Naive B cell (primary cell): ENCODE results near the gene PITPNC1. TPM values are rescaled to one million over a fixed set of nuclear protein-coding genes. Genes with fewer than 3 reads are reported as not detected.
"Not testable (repeated sequence)": the region's sequence is repeated elsewhere in the genome, so short reads cannot be mapped to it uniquely, and the experiment has no call there.

Experiments
- ATAC-seq, 2 donors: fragments of 150-1000 bp; cut with Tn5 transposase; 2 replicates each; pipeline ENCODE4 v1.10.0; 2021; ENCODE audit warnings: low read depth in 2 of 2, mild to moderate bottlenecking in 2 of 2, moderate library complexity in 2 of 2
- DNase-seq: peaks from one replicate; pipeline ENCODE4 v3.0.0; 2022
- H3K27ac Mint-ChIP-seq, 6 donors: one replicate each; pipeline ENCODE4 v1.8.0; 2020 to 2022; ENCODE audit warnings: mild to moderate bottlenecking in 6 of 6, mixed read lengths in 6 of 6, moderate library complexity in 5 of 6, inconsistent platforms in 2 of 6
- H3K27me3 Mint-ChIP-seq, 3 donors: one replicate each; pipeline ENCODE4 v1.8.0; 2021 to 2022; ENCODE audit warnings: mixed read lengths in 3 of 3, mild to moderate bottlenecking in 1 of 3
- H3K36me3 Mint-ChIP-seq, 2 donors: one replicate each; pipeline ENCODE4 v1.8.0; 2020 to 2022; ENCODE audit warnings: mixed read lengths in 2 of 2, inconsistent platforms in 1 of 2, mild to moderate bottlenecking in 1 of 2
- H3K4me1 Mint-ChIP-seq, 3 donors: one replicate each; pipeline ENCODE4 v1.8.0; 2020 to 2022; ENCODE audit warnings: mixed read lengths in 3 of 3, inconsistent platforms in 1 of 3, mild to moderate bottlenecking in 1 of 3, moderate library complexity in 1 of 3
- H3K4me3 Mint-ChIP-seq, 8 donors: one replicate each; pipeline ENCODE4 v1.8.0; 2020 to 2022; ENCODE audit warnings: mild to moderate bottlenecking in 8 of 8, mixed read lengths in 8 of 8, moderate library complexity in 8 of 8, inconsistent platforms in 2 of 8
- H3K9me3 Mint-ChIP-seq, 7 donors: one replicate each; pipeline ENCODE4 v1.8.0; 2020 to 2022; ENCODE audit warnings: mixed read lengths in 7 of 7, mild to moderate bottlenecking in 5 of 7, inconsistent platforms in 2 of 7, moderate library complexity in 1 of 7
- polyA plus RNA-seq, 6 donors: library from polyadenylated mRNA; unstranded; fragments of 300-500 nt; fragmentation: Illumina TruSeq; gene quantifications; one replicate each; pipeline ENCODE4 v1.2.3, GENCODE V29; 2021; ENCODE audit warnings: low read depth in 6 of 6

Gene PITPNC1
- polyA plus RNA-seq, 6 donors from 2014 or later: 7.2 to 14.5 (median 12.3) TPM

GRCh38 chr17:67393809-67394397 is 16.8 kb downstream of the PITPNC1 start:
- ATAC-seq (no peak), DNase-seq (no peak)
- H3K4me1 Mint-ChIP-seq: peaks cover 0 to 4% (median 0%) of the 10 kb centered on the region in 3 donors
- H3K9me3 Mint-ChIP-seq: no peaks in the 10 kb centered on the region
- H3K4me3 Mint-ChIP-seq: no peak overlapping the region
- no peak overlapping the region for H3K27ac Mint-ChIP-seq
- H3K27me3 Mint-ChIP-seq: no peaks in the 10 kb centered on the region
- no peaks in the 10 kb centered on the region for H3K36me3 Mint-ChIP-seq

GRCh38 chr17:67399676-67400075 is 22.6 kb downstream of the PITPNC1 start:
- ATAC-seq (no peak), DNase-seq (no peak)
- no peaks in the 10 kb centered on the region for H3K9me3 Mint-ChIP-seq
- H3K27ac Mint-ChIP-seq: peak overlapping the region in 1 of 6 donors; percentile 28
- H3K27me3 Mint-ChIP-seq: no peaks in the 10 kb centered on the region
- H3K36me3 Mint-ChIP-seq: peaks cover 0 to 5% of the 10 kb centered on the region in 2 donors
- peaks cover 17 to 21% (median 20%) of the 10 kb centered on the region in 3 donors for H3K4me1 Mint-ChIP-seq
- H3K4me3 Mint-ChIP-seq: peak overlapping the region in 1 of 8 donors; percentile 2

- H3K4me1 Mint-ChIP-seq: peaks cover 17 to 21% (median 20%) of the 10 kb centered on the region in 3 donors
- peaks cover 0 to 5% of the 10 kb centered on the region in 2 donors for H3K36me3 Mint-ChIP-seq
- ATAC-seq: no peak
- H3K9me3 Mint-ChIP-seq: no peaks in the 10 kb centered on the region
- no peak for DNase-seq
- H3K4me3 Mint-ChIP-seq: no peak overlapping the region
- peak overlapping the region in 2 of 6 donors; percentile 54 to 83 for H3K27ac Mint-ChIP-seq
- H3K27me3 Mint-ChIP-seq: no peaks in the 10 kb centered on the region
These were observed 23.1 kb downstream of the PITPNC1 start for GRCh38 chr17:67400193-67400592.

GRCh38 chr17:67401106-67401505 is 24.0 kb downstream of the PITPNC1 start:
- Mint-ChIP-seq H3K4me3 (no peak overlapping the region), H3K36me3 (peaks cover 0 to 5% of the 10 kb centered on the region in 2 donors), H3K4me1 (peaks cover 17 to 21% (median 20%) of the 10 kb centered on the region in 3 donors), H3K9me3 (no peaks in the 10 kb centered on the region), H3K27ac (peak overlapping the region in 1 of 6 donors; percentile 73), H3K27me3 (no peaks in the 10 kb centered on the region)
- ATAC-seq (no peak), DNase-seq (no peak)

GRCh38 chr17:67401598-67402504 is 24.8 kb downstream of the PITPNC1 start:
- H3K36me3 Mint-ChIP-seq: peaks cover 0 to 5% of the 10 kb centered on the region in 2 donors
- no peak for ATAC-seq
- H3K4me1 Mint-ChIP-seq: peaks cover 17 to 21% (median 20%) of the 10 kb centered on the region in 3 donors
- H3K4me3 Mint-ChIP-seq: no peak overlapping the region
- DNase-seq: no peak
- H3K27me3 Mint-ChIP-seq: no peaks in the 10 kb centered on the region
- peak overlapping the region in 1 of 6 donors; percentile 47 for H3K27ac Mint-ChIP-seq
- H3K9me3 Mint-ChIP-seq: no peaks in the 10 kb centered on the region

- Mint-ChIP-seq H3K27ac (no peak overlapping the region), H3K4me1 (peaks cover 17 to 21% (median 20%) of the 10 kb centered on the region in 3 donors), H3K4me3 (peak overlapping the region in 2 of 8 donors; percentile 2 to 18)
These were observed 26.0 kb downstream of the PITPNC1 start for GRCh38 chr17:67403065-67403464.

GRCh38 chr17:67403483-67403882 is 26.4 kb downstream of the PITPNC1 start:
- ATAC-seq (no peak), DNase-seq (no peak)
- H3K27me3 Mint-ChIP-seq: no peaks in the 10 kb centered on the region
- H3K36me3 Mint-ChIP-seq: peaks cover 0 to 5% of the 10 kb centered on the region in 2 donors
- peaks cover 19 to 22% (median 20%) of the 10 kb centered on the region in 3 donors for H3K4me1 Mint-ChIP-seq
- peak overlapping the region in 1 of 6 donors; percentile 44 for H3K27ac Mint-ChIP-seq
- no peaks in the 10 kb centered on the region for H3K9me3 Mint-ChIP-seq
- no peak overlapping the region for H3K4me3 Mint-ChIP-seq

More at GRCh38 chr17:67403065-67403464, 26.0 kb downstream of the PITPNC1 start:
- ATAC-seq: no peak
- DNase-seq: no peak
- Mint-ChIP-seq H3K36me3 (peaks cover 0 to 5% of the 10 kb centered on the region in 2 donors), H3K9me3 (no peaks in the 10 kb centered on the region), H3K27me3 (no peaks in the 10 kb centered on the region)

GRCh38 chr17:67408455-67408830 is 31.4 kb downstream of the PITPNC1 start:
- not testable (repeated sequence) for H3K36me3 Mint-ChIP-seq, H3K4me3 Mint-ChIP-seq, ATAC-seq, H3K9me3 Mint-ChIP-seq, H3K27me3 Mint-ChIP-seq, H3K4me1 Mint-ChIP-seq, DNase-seq
- peak overlapping the region in 1 of 6 donors; percentile 70 for H3K27ac Mint-ChIP-seq

GRCh38 chr17:67411397-67411796 is 34.3 kb downstream of the PITPNC1 start:
- H3K36me3 Mint-ChIP-seq: peaks cover 0 to 5% of the 10 kb centered on the region in 2 donors
- H3K9me3 Mint-ChIP-seq: peaks cover 0 to 7% (median 2%) of the 10 kb centered on the region in 7 donors
- peak overlapping the region in 2 of 6 donors; percentile 18 to 37 for H3K27ac Mint-ChIP-seq
- H3K4me3 Mint-ChIP-seq: no peak overlapping the region
- ATAC-seq (no peak), DNase-seq (no peak)
- peaks cover 4 to 7% (median 4%) of the 10 kb centered on the region in 3 donors for H3K4me1 Mint-ChIP-seq
- H3K27me3 Mint-ChIP-seq: no peaks in the 10 kb centered on the region

GRCh38 chr17:67412032-67412431 is 35.0 kb downstream of the PITPNC1 start:
- Mint-ChIP-seq H3K4me3 (no peak overlapping the region), H3K27ac (no peak overlapping the region), H3K4me1 (peaks cover 4 to 7% (median 4%) of the 10 kb centered on the region in 3 donors), H3K27me3 (no peaks in the 10 kb centered on the region), H3K36me3 (peaks cover 0 to 5% of the 10 kb centered on the region in 2 donors), H3K9me3 (peaks cover 0 to 7% (median 2%) of the 10 kb centered on the region in 7 donors)
- DNase-seq (no peak), ATAC-seq (no peak)

GRCh38 chr17:67412941-67413340 is 35.9 kb downstream of the PITPNC1 start:
- no peak for ATAC-seq
- Mint-ChIP-seq H3K27ac (no peak overlapping the region), H3K9me3 (peaks cover 0 to 7% (median 2%) of the 10 kb centered on the region in 7 donors), H3K27me3 (no peaks in the 10 kb centered on the region), H3K36me3 (peaks cover 0 to 5% of the 10 kb centered on the region in 2 donors), H3K4me1 (peaks cover 4 to 7% (median 4%) of the 10 kb centered on the region in 3 donors), H3K4me3 (no peak overlapping the region)
- no peak for DNase-seq

GRCh38 chr17:67413388-67413787 is 36.3 kb downstream of the PITPNC1 start:
- DNase-seq: no peak
- Mint-ChIP-seq H3K36me3 (peaks cover 0 to 9% of the 10 kb centered on the region in 2 donors), H3K4me1 (peaks cover 4 to 5% (median 4%) of the 10 kb centered on the region in 3 donors), H3K9me3 (peaks cover 0 to 7% (median 2%) of the 10 kb centered on the region in 7 donors), H3K4me3 (no peak overlapping the region), H3K27ac (no peak overlapping the region), H3K27me3 (no peaks in the 10 kb centered on the region)
- ATAC-seq: no peak

GRCh38 chr17:67414130-67414529 is 37.0 kb downstream of the PITPNC1 start:
- peaks cover 0 to 7% (median 2%) of the 10 kb centered on the region in 7 donors for H3K9me3 Mint-ChIP-seq
- H3K4me3 Mint-ChIP-seq: no peak overlapping the region
- DNase-seq: no peak
- ATAC-seq: no peak
- H3K36me3 Mint-ChIP-seq: peaks cover 0 to 10% of the 10 kb centered on the region in 2 donors
- H3K4me1 Mint-ChIP-seq: peaks cover 0 to 7% (median 3%) of the 10 kb centered on the region in 3 donors
- no peak overlapping the region for H3K27ac Mint-ChIP-seq
- H3K27me3 Mint-ChIP-seq: no peaks in the 10 kb centered on the region
